Activated gamma-delta T cell (primary cell): ENCODE results near the gene CARD14.

ENCODE experiments used
- DNase-seq: peaks from one replicate; lab custom pipeline; 2025; lab: John Stamatoyannopoulos, UW

The CARD14 gene

DNA sequence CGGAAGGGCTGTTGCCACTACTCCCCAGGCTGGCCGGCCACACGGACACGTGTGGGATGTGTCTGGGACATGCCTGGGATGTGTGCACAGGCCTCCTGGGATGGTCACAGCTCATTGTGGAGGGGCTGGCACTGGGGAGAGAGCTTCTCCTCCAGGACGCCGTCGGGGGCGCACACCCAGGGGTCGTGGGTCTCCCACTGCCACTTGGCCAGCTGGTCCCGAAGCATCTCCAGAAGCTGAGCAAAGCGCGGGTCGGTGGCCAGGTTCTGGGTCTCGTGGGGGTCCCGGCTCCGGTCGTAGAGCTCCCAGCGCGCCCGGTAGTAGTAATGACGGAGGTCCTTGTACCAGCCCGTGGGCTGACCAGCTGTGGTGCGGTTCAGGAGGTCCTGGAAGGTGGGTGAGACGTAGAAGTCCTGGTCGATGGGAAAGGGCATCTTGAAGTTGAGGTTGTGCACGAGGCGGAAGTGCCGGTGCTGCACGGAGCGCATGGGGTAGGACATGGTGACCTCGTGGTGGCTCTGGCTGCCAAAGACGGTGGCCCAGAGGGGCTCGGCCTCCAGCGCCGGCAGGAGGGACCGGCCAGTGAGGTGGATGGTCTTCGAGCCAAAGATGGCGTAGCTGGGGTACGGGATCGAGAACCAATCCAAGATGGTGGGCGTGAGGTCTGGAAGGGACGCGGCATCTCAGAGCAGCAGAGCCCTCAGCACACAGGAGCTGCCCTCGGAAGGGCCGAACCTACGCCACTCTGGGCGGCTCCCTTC lies 40.7 kb downstream of the CARD14 start:
- DNase-seq, result no peak

DNA sequence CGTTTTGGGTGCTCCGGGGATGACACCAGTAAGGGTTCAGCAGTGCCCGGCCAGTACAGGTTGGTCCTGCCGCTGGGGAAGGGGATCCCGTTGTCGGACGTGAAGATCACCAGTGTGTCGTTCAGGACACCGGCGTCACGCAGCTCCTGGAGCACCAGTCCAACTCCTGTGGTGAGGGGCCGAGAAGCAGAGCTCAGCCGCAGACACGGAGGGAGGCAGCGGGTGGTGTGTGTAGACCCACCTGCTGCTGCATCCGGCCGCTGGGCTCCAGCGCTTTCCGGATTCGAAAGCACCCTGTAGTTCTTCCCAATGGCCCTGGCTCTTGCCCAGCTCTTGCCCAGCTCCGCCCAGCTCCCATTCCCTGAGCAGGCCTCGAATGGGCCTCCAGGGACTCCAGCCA lies 42.3 kb downstream of the CARD14 start:
- no peak for DNase-seq

DNA sequence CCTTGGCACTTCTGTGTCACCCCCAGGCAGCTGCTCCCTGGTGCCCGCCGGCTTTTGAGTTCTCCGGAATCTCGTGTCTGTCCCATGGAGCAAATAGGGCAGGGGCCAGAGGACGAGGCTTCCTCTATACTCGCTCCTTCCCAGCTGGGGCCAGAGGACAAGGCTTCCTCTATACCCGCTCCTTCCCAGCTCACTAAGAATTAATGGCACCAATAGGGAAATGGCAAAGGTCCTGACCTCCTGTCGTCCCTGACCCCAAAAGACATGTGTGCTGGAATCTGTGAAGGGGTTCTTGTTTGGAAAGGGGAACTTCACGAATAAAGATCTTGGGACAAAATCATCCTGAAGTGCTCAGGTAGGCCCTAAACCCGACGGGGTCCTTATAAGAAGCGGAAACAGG lies 42.7 kb downstream of the CARD14 start:
- no peak for DNase-seq

DNA sequence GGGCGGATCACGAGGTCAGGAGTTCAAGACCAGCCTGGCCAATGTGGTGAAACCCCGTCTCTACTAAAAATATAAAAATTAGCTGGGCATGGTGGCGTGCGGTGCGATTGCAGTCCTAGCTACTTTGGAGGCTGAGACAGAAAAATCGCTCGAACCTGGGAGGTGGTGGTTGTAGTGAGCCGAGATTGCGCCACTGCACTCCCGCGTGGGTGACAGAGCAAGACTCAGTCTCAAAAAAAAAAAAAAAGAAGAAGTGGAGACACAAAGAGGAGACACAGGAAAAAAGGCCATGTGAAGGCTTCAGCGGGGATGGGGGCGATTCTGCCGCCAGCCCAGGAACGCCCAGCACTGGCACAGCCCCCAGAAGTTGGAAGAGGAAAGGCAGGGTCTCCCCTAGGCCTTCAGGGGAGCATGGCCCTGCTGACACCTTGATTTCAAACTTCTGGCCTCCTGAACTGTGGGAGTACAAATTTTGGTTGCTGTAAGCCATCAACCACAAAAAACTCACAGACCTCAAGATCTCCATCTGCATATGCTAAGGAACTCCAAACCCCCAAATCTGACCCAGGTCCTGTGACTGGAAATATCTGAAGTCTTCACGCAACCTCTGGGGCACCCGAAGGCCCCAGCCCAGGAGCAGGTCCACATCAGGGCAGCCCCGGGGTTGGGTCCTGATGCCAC lies 43.3 kb downstream of the CARD14 start:
- no peak for DNase-seq

DNA sequence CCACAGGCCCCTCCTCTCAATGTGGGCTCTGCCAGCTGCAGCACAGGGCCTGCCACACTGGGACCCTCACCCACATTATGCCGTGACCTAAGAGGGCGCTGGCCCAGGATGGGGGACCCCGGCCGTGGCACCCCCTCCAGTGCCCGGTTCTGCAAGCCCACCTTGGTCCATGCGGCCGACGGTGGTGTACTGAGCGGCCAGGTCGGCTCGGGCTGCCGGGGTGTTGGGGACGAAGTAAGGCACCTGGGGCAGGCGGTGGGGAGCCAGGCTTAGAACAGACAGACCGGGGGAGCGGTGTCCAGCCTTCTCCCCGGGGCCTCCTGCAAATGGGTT lies 43.8 kb downstream of the CARD14 start:
- no peak for DNase-seq

DNA sequence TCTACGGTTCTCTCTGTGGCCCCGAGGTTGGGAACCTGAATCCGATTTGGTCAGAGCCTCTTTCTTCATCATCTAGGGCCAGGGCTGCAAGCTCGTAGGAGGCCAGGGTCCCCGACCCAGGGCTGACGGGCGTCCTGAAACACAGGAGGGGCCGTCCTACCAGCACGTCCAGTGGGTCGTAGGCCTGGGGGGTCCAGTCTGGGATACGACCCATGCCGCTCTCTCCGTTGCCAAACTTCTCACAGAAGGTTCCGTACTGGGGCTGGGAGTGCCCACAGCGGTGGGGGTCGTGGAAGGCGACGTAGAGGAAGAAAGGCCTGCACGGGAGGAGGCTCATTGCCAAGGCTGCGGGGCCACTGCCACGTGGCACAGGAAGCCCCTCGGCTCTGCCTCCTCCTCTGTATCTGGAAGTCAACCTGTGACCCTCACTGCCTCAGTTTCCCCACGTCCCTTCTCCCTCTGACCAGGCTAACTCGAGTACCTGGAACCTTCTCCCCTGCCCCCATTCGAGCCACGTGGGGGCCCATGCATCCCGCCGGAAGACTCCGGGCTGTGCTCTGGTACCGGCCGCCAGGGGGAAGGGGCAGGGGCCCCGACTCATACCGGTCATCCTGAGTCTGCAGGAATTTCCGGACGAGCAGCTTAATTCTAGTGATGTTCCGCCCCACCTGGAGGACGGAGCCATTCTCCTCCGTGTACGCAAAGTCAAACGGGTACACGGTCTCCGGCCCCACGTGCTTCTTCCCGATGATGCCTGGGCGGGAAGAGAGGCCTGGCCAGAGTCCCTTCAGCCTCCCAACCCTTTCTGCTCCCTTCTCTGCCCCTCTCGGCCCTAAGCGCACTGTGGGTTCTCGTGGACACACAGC lies 44.4 kb downstream of the CARD14 start:
- no peak for DNase-seq

DNA sequence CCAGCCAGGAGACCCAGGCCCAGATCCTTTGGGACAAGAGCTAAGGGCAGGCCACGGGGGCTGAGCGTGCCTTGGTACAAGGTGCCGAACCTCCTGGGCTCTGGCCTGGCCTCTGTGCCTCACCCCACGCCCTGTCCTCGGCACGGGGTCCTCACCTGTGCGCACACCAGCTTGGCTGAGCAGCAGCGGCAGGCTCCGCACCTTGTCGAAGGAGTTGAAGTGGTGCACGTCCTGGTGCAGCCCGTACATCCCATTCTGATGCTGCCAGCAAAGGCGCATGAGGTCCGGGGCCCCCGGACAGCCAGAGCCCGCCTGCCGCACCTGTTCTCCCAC lies 45.0 kb downstream of the CARD14 start:
- no peak for DNase-seq

DNA sequence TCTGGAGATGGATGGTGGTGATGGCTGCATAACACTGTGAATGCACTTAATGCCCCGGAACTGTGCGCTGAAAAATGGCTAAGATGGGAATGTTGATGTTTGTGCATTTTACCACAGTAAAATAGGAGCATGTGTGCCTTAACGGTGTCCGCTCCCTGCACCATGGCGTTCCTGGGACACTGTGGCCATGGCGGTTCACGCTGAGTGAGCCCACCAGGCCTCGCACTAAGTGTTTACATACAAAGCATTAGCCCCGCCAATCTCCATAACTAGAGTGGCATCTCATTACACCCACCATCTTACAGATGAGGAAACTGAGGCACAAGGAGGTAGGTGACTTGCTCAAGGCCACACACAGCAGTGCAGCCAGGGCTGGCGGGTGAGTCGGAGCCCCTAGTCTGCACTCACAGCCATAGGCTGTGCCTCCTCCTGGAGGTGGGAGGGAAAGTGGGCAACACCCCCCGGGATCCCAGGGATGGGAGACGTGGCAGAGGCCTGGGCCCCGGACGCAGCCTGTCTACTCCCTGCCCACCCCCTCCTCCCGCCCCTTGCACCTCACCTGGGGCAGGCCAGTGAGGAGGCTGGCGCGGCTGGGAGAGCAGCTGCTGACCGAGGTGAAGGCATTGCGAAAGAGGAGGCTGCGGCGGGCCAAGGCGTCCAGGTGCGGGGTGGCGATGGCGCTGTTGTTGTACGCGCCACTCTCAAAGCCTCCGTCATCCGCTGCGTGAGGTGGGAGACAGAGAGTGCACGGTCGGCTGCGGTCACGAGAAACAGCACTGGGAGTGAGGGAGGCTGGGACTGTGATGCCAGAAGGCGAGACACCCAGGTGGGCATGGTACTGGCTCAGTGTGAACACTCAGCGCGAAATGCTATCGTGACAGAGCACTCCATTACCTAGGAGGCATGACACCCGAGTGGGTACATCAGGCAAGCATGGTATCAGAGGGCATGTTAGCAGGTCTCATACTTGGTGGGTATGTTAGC lies 46.9 kb downstream of the CARD14 start:
- DNase-seq, result no peak

DNA sequence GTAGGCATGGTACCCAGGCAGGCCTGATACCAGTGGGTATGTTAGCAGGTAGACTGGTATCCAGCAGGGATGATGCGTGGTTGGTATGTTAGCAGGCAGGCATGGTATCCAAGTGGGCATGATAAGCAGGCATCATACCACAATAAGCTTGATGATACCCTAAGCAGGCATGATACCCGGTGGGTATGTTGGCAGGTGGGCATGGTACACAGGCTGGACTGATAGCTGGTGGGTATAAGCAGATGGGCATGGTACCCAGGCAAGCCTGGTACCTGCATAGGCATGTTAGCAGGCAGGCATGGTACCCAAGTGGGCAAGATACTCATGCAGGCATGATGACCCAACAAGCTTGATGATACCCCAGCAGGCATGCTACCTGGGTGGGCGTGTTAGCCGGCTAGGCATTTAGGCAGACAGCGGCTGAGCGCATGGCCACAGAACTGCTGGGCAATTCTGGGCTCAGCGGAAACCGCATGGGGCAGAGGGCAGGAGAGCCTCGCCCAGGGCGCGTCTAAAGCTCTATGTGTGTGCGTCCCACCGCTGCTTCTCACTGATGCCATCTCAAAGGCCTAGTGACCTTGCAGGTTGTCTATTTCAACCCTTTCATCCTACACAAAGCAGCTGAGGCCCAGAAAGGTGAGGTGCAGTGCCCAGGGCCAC lies 48.0 kb downstream of the CARD14 start:
- no peak for DNase-seq

DNA sequence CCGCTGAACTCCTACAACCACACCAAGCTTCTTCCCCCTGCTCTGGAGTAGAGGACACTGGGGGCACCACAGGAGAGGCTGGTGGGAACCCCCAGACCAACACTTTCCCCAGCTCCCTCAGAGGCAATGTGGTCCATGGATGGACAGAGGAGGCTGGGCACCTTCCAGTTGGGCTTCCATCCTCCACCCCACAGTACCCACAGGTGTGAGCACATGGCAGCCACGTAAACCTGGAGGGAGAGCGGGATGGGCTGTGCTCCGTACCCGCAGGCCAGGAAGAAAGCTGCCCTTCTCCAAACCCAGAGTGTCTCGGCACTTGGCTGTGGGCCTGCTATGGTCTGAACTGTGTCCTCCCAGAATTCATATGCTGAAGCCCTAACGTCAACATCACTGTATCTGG lies 48.6 kb downstream of the CARD14 start:
- DNase-seq, result no peak

DNA sequence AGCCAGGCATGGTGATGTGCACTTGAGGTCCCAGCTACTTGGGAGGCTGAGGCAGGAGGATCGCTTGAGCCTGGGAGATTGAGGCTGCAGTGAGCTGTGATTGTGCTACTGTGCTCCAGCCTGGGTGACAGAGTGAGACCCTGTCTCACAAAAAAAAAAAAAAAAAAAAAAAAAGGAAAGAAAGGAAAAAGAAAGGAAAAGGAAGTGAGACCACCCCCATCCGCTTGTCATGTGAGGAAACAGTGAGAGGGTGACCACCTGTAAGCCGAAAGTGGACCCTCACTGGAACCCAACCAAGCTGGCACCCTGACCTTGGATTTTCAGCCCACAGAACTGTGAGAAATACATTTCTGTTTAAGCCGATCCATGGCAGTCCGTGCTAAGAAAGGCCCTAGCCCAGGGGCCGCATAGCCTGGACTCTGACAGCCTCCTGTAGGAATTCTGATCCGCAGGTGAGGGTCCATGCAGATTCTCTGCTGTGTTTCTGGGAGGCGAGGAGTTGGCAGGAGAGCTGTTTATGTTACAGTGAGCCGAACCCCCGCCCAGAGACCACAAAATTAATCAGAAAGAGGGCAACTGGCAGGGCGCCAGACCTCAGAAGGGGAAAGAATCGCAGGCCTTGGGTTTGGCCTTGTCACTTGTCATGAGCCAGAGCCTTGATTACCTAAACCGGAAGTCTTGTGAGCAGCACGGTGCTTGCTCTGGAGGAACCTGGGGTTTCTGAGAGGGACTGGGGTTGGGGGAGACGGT lies 49.4 kb downstream of the CARD14 start:
- peak; percentile 37 for DNase-seq

DNA sequence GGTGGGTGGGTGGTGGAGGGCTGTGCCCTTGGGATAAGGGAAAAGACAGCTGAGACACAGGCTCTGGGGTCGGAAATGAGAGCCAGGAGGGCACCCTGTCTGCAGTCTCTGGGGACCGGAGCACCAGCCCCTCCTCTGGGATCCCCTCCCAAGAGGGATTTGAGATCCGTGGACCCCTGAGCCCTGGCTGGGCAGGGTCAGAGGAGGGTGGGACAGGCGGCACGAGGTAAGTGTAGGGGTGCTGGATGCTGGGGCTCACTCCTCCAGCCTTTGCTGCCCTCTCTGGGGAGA lies 49.9 kb downstream of the CARD14 start:
- DNase-seq, result no peak

DNA sequence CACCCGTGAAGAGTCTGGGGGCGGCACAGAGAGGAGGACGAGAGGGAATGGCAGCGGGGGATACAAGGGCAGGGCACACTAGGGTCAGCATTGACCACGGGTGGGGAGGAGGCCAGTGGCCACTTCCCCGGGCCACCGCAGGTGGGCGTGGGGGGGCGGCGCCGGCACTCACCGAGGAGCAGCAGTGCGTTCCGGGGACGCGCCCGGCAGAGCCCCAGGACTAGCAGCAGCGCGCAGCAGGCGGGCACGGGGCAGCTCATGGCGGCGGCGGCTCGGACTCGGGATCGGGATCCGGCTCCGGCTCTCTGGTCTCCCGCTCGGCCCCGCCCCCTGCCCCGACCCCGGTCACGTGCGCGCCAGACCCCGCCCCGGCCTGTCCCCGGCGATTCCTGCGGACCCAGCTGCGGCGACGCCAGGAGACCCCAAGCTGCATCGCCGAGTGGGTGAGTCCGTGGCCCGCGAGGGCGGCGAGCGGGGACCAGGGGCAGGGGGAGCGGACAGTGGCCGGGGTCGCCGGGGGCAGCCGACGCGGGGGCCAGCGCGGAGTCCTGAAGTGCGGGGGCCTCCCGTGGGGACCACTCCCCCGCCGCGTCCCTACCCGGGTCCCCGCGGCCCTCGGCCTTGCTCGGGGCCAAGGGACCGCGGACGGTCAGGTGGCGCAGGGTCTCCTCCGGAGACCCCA lies 50.4 kb downstream of the CARD14 start, which contains the start of the genes SGSH and SLC26A11:
Gene SGSH, minus strand, starts transcription at position 280 of the 682 bp plus-strand sequence. Its CDS starts 20 bp downstream, at position 260.
Gene SLC26A11, plus strand, starts transcription at position 374 of the 682 bp plus-strand sequence. CDS start 1,134 bp downstream, outside the sequence.
- DNase-seq, result peak; percentile 52

DNA sequence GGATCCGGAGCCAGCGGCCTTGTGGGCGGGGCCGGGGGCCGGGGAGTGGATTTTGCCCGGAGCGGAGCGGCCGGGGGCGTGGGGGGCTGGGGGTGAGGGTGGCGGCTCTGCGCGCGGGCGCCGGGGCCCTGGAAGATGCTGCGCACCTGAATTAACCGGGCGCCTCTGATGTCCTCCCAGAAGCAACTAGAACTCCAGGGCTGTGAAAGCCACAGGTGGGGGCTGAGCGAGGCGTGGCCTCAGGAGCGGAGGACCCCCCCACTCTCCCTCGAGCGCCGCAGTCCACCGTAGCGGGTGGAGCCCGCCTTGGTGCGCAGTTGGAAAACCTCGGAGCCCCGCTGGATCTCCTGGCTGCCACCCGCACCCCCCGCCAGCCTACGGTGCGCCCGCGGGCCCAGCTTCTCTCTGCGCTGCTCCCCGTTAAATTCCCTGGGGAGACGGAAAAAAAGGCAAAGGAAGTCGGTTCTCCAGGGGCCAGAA lies 50.9 kb downstream of the CARD14 start:
- no peak for DNase-seq

DNA sequence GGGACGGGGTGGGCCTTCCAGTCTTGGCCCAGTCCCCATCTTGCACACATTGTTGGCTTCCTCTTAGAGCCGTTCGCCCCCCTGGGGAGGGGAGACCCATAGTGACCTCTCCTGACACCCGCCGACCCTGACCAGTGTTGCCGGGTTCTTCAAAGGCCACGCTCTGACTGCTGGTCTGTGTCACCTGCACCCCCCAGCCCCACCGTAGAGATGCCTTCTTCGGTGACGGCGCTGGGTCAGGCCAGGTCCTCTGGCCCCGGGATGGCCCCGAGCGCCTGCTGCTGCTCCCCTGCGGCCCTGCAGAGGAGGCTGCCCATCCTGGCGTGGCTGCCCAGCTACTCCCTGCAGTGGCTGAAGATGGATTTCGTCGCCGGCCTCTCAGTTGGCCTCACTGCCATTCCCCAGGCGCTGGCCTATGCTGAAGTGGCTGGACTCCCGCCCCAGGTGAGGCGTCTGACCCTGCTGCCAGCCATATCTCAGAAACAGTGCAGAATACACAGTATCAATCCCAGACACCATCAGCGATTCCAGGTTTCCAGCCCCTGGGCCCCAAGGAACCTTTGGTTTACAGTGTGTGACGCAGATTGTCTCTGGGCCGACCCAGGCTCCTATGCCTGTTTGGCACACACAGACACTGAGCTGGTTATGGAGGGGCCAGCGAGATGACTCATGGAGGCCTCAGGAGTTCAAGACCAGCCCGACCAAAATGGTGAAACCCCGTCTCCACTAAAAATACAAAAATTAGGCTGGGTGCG lies 51.7 kb downstream of the CARD14 start:
- DNase-seq, result no peak

DNA sequence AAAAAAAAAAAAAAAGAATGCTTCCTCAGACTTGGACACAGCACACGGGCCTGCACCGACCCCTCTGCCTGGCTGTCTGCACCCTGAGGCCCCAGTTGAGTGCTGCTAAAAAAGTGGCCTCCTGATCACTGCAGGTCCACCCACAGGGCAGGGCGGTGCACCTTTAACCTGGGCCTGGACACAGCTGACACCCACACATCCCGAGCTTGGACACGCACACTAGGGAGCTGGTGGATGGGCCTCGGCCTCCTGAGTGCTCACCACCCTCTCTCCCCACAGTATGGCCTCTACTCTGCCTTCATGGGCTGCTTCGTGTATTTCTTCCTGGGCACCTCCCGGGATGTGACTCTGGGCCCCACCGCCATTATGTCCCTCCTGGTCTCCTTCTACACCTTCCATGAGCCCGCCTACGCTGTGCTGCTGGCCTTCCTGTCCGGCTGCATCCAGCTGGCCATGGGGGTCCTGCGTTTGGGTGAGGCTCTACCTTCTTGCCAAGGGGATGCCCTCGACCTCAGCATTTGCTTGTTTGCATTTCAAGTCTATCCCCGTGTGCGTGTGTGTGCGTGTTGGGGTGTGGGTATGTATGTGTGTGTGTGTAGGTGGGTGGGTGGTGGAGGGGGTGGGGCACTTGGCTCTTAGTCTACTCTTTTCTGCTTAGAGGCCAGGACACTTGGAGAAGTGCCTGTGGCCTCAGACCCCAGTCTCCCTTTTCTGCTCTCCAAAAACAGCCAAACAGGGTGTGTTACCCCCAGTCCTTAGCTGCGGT lies 52.7 kb downstream of the CARD14 start:
- DNase-seq, result no peak

DNA sequence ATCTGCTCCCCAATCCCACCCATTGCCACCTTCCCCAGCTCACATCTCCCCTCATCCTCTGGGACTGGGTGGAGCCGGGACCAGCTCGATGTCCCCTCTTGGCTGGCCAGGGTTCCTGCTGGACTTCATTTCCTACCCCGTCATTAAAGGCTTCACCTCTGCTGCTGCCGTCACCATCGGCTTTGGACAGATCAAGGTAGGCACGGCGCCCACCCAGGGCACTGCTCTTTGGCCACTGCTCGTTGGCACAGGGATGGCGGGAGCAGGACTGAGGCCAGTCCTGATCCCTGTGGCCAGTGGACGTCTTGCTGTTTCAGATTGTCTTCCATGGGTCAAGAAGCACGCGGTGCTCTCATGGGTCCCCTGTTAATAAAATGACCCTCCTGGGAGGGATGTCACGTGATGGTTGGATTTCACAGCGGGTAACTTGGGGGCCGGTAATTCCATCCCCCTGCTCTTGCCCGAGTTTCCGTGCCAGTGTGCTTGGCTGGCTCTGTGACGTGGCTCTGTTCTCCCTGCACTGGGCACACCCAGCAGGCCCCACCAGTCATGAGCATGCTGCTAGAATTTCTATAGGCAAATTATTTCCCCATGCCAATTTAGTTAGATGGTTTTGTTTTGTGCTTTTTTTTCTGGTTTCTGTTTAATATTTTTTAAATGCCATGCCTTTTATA lies 53.4 kb downstream of the CARD14 start:
- DNase-seq, result no peak
